GM12874 (cell line): Measurements from ENCODE around the gene KCNA1.

ENCODE experiments used
- CTCF ChIP-seq: IDR thresholded peaks from 2 replicates; pipeline ENCODE4 v1.5.1; 2011; ENCODE audit warnings: low read depth, mild to moderate bottlenecking, control low read depth, low read length, moderate library complexity; ENCODE audit not compliant: insufficient read depth

KCNA1 gene

GRCh38 chr12:4914720-4915119 lies 5.0 kb downstream of the KCNA1 start:
- no peak for TF ChIP-seq CTCF

GRCh38 chr12:4915752-4916151 lies 6.0 kb downstream of the KCNA1 start:
- no peak for TF ChIP-seq CTCF

GRCh38 chr12:4918950-4919660 lies 9.4 kb downstream of the KCNA1 start:
- TF ChIP-seq CTCF: no peak

GRCh38 chr12:4932576-4932975 lies 22.9 kb downstream of the KCNA1 start:
- no peak for TF ChIP-seq CTCF

- TF ChIP-seq CTCF: no peak
Observed at GRCh38 chr12:4933411-4933810, 23.7 kb downstream of the KCNA1 start.

- TF ChIP-seq CTCF: no peak
Observed at GRCh38 chr12:4934407-4935035, 24.8 kb downstream of the KCNA1 start.

GRCh38 chr12:4938900-4939299 lies 29.2 kb downstream of the KCNA1 start:
- no peak for TF ChIP-seq CTCF
